Thoracic aorta (tissue), 2 donors: ENCODE data around the gene CLDN2. TPM values are rescaled to one million over a fixed set of nuclear protein-coding genes. Genes with fewer than 3 reads are reported as not detected.

ENCODE experiments used
- ATAC-seq: fragments of 150-250 bp; one replicate; pipeline ENCODE4 v1.8.0; 2017; ENCODE audit warnings: low read depth; ENCODE audit not compliant: insufficient number of reproducible peaks, low FRiP score
- DNase-seq: peaks from one replicate; pipeline ENCODE4 v3.0.0-alpha.2; 2020; ENCODE audit warnings: low spot score
- H3K27ac ChIP-seq, 2 donors: fragments of 200-600 bp; sonication (generic); 1 replicate in 1 of 2; 2 replicates in 1 of 2; pipeline ENCODE4 v1.5.1; 2016; ENCODE audit warnings: mild to moderate bottlenecking in 2 of 2, moderate library complexity in 2 of 2
- H3K27me3 ChIP-seq: fragments of 200-600 bp; sonication (generic); replicated peaks from 2 replicates; pipeline ENCODE4 v1.6.0; 2016; ENCODE audit warnings: mild to moderate bottlenecking; ENCODE audit not compliant: insufficient read depth
- H3K36me3 ChIP-seq: fragments of 200-600 bp; sonication (generic); one replicate; pipeline ENCODE4 v1.5.1; 2016
- H3K4me1 ChIP-seq, 2 donors: fragments of 200-600 bp; sonication (generic); 1 replicate in 1 of 2; 2 replicates in 1 of 2; pipeline versions ENCODE4 v1.5.1 to v1.6.0; 2016; ENCODE audit warnings: low read depth in 2 of 2, mild to moderate bottlenecking in 1 of 2; ENCODE audit not compliant: control insufficient read depth in 1 of 2
- H3K4me3 ChIP-seq: fragments of 200-600 bp; sonication (generic); 2 replicates; pipeline ENCODE4 v1.5.1; 2016; ENCODE audit warnings: mild to moderate bottlenecking
- H3K9me3 ChIP-seq: fragments of 200-600 bp; sonication (generic); 2 replicates; pipeline ENCODE4 v1.5.1; 2016
- total RNA-seq, 2 donors: library from RNA; depleted of rRNA; stranded (reverse); fragments of >200 nt; gene quantifications; one replicate each; pipeline versions ENCODE4 v1.1.0 to v1.2.3, GENCODE V29; 2016
- TF ChIP-seq, protein P1 (sequence below): fragments of 200-600 bp; sonication (generic); IDR thresholded peaks from one replicate; pipeline ENCODE4 v1.5.1; 2019; ENCODE audit warnings: antibody characterized with exemption

CLDN2 gene
- total RNA-seq, 2 donors from 2014 or later: not detected

DNA sequence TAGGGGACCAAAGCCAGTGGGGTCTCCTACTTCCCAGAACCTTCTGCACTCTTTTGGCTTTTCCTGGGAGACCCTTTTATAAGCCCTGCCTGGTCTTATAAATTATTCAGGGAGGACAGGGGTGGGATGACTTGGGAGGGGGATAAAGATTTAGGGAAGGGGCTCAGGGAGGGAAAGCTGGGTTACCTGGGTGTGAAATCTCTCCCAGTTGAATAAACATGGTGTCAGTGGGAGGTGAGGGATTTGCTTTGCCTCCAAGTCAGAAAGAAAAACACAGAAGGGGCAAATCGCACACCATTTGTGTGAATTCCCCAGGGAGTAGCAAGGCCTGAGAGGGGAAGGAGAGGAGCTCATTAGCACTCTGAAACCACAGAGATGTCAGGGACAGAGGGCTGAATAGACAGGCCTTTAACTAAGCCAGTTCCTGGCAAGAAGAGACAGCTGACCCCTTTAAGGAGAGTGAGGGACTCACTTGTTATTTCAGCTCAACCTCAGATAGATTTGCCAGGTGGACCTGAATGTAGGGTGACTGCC lies 16.8 kb upstream of the CLDN2 start, which contains the start of gene RIPPLY1:
Gene RIPPLY1, minus strand, starts transcription at position 51 of the 534 bp plus-strand sequence. CDS start 54 bp downstream, outside the sequence.
- no peaks in the 10 kb centered on the region for H3K27me3 ChIP-seq
- no peaks in the 10 kb centered on the region for H3K4me1 ChIP-seq
- no peaks in the 10 kb centered on the region for H3K9me3 ChIP-seq
- TF ChIP-seq, protein P1, sequence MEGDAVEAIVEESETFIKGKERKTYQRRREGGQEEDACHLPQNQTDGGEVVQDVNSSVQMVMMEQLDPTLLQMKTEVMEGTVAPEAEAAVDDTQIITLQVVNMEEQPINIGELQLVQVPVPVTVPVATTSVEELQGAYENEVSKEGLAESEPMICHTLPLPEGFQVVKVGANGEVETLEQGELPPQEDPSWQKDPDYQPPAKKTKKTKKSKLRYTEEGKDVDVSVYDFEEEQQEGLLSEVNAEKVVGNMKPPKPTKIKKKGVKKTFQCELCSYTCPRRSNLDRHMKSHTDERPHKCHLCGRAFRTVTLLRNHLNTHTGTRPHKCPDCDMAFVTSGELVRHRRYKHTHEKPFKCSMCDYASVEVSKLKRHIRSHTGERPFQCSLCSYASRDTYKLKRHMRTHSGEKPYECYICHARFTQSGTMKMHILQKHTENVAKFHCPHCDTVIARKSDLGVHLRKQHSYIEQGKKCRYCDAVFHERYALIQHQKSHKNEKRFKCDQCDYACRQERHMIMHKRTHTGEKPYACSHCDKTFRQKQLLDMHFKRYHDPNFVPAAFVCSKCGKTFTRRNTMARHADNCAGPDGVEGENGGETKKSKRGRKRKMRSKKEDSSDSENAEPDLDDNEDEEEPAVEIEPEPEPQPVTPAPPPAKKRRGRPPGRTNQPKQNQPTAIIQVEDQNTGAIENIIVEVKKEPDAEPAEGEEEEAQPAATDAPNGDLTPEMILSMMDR: no peak
- no peak for DNase-seq
- H3K4me3 ChIP-seq: no peak within 1 kb of the TSS
- no peaks in the 10 kb centered on the region for H3K36me3 ChIP-seq
- ATAC-seq: no peak
- H3K27ac ChIP-seq: no peak within 1 kb of the TSS

DNA sequence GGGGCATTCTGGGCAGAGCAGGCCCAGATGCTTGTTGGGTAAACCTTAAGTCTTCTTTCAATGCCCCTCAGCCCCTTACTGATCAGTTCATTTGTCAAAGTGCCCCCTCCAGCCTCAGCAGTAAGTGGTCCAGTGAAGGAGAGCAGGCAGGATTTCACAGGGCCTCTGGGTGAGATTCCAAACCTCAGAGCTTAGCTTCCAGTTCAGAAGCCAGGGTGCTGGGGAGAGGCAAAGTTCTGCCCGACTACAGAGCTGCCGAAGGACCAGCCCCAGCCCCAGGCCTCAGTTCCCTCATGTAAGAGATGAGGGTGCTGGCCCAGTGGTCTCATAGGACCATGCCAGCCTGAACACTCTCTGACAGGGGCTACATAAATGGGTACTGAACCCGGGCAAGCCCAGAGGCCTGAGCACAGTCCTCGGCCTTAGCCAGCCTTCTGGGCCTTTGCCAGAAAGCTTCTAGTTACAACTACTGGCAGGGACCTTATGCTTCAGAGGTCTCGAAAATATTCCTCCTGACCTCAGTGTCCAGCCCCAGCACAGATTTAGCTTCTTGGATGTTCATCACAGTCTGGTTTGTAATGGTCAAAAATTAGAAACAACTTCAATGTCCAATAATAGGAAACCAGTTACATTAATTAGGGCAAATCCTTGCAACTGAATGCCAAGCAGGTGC lies 16.2 kb upstream of the CLDN2 start:
- Histone ChIP-seq H3K4me1 (no peaks in the 10 kb centered on the region), H3K4me3 (no peak overlapping the region), H3K27ac (no peak overlapping the region), H3K9me3 (no peaks in the 10 kb centered on the region), H3K36me3 (no peaks in the 10 kb centered on the region), H3K27me3 (no peaks in the 10 kb centered on the region)
- ATAC-seq (no peak), DNase-seq (no peak)
- TF ChIP-seq, protein P1: no peak

DNA sequence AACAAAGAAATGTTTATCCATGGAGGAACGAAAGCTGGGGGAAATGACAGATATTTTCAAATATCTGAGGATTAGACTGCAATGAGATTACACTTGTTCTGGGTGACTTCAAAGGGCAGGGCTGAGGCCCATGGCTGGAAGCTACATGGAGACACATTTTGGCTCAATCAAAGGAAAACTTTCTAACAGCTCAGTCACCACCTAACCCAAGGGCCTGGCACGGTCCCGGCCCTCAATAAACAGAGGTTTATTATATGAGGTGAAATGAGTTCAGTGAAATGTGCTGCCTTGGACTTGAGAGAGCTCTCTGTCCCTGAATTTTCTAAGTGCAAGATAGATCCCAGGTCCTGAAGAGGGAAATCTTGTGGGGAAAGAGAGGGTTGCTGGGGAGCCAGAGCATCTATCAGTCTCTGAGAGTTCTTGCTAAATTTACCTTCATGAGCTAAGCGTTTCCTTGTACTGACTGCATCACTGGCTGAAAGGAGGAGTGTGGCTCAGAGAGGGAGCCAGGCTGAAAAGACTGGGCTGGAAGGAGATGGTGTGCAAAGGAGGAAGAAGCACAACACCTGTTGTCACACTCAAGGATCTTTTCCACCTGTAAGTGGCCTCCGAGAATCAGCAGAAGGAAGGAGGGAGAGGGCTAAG lies 15.0 kb upstream of the CLDN2 start:
- Histone ChIP-seq H3K4me3 (no peak overlapping the region), H3K9me3 (no peaks in the 10 kb centered on the region), H3K4me1 (no peaks in the 10 kb centered on the region), H3K36me3 (no peaks in the 10 kb centered on the region), H3K27ac (no peak overlapping the region), H3K27me3 (no peaks in the 10 kb centered on the region)
- ATAC-seq: no peak
- no peak for DNase-seq
- TF ChIP-seq, protein P1: no peak

DNA sequence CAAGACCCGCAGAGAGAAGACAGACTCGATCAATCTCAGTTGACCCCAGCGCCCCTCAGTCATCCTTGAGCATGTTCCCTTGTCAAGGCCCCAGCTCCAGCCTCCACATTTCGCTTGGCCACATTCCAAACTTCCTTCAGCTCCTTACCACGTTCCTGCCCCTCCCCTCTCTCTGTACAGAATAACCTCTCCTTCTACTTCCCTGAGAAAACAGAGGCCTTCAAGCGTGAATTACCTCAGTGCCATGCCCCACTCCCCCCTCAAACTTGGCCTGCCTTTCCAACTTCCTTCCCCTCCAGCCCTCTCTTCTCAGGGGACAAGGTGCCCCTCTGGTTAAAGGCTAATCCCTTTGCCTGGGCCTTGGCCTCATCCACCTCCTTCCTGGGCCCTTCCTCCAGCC lies 13.8 kb upstream of the CLDN2 start:
- no peaks in the 10 kb centered on the region for H3K36me3 ChIP-seq
- H3K9me3 ChIP-seq: no peaks in the 10 kb centered on the region
- TF ChIP-seq, protein P1: no peak
- DNase-seq (no peak), ATAC-seq (no peak)
- H3K27ac ChIP-seq: no peak overlapping the region
- no peak overlapping the region for H3K4me3 ChIP-seq
- no peaks in the 10 kb centered on the region for H3K4me1 ChIP-seq
- no peaks in the 10 kb centered on the region for H3K27me3 ChIP-seq

GRCh38 chrX:106912864-106913263 lies 7.3 kb upstream of the CLDN2 start:
- Histone ChIP-seq H3K27me3 (no peaks in the 10 kb centered on the region), H3K36me3 (no peaks in the 10 kb centered on the region), H3K4me1 (no peaks in the 10 kb centered on the region), H3K4me3 (no peak overlapping the region), H3K9me3 (no peaks in the 10 kb centered on the region), H3K27ac (no peak overlapping the region)
- TF ChIP-seq, protein P1: no peak
- ATAC-seq: no peak
- DNase-seq: no peak
